Activated CD4-positive, alpha-beta T cell treated with anti-CD3 and anti-CD28 coated beads, Interleukin-2, amount 50 U/mL, for 48 hours (primary cell): ENCODE results near the gene MT1M.
A peak's percentile ranks its signal among the peaks of the same experiment; 100 is the strongest.

Experiments
- DNase-seq, 2 experiments: peaks; one replicate each; pipeline ENCODE4 v3.0.0-alpha.2; 2020

MT1M gene

DNA sequence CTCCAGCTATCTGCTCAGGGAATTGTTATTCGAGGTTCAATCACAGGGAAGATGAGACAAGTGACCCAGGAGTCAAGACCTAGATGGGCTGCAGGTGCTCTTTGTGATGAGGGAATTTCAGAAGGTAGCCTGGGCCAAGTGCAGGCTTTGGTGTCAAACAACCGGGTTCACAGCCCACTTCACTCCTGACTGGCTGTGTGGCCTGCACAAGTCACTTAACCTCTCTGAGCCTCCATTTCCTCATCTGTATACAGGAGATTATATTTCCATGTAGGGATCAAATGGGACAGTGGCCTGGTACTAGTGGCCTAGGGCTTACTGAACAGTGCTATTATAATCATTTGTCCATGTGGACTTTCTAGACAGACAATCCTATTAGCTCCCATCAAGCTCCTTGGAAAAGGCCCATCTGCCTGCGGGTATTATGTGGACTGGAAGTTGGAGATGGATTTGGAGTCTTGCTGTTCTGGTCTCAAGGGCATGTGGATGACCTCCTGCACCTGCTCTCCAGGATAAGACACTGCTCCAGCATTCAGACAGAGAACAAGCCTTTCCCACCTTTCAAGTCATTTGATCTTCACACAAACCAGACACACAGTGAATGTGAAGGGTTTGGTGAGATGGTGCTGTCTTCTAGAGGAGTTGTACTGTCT lies 46.7 kb downstream of the MT1M start:
- DNase-seq: no peak

DNA sequence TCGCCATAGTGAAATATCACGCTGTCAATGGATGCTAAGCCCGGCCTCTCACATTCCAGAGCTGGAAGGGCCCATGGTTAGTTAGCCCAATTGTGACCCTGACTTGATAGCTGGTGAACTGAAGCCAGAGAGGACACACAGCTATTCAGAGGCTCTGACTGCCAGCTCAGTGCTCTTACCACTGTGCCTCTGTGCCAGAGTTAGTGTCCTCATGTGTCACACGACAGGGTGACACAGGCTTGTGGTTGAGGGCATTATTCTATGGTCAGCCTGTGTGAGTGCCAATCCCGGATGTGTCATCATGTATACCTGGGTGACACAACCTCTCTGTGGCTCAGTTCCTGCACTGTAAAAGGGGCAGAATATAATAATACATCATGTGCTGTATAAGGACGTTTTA lies 47.4 kb downstream of the MT1M start:
- no peak for DNase-seq

DNA sequence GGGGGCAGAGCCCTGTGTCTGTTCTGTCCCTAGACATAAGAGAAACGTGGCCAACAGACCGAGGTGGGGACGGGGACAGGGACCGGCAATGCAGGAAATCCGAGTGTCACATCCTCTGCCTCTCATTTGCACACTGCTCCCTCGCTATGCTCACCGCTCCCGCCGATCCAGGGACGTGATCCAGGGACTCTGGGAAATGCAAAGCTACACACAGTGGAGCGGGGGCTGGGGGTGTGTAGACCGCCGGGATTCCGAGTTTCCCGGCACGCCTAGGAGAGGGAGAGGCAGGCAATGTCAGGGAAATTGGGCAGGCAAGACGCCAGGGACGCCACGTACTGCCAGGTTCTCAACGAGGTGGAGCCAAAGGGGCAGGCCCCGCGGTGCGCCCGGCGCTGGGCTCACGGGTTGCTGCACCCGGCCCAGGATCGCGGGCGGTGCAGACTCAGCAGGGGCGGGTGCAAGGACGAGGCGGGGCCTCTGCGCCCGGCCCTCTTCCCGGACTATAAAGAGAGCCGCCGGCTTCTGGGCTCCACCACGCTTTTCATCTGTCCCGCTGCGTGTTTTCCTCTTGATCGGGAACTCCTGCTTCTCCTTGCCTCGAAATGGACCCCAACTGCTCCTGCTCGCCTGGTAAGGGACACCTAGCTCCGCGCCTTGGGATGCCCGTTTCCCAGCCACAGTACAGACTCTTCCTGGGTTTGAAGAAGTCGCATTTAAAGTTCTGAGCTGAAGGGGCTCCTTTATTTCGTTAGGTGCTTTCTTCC lies 49.7 kb downstream of the MT1M start, which contains the start of gene MT1X:
MT1X (plus strand) TSS at position 532 of the 764 bp plus-strand sequence; CDS start at position 603, 71 bp downstream.
- peak; percentile 87 to 91 for DNase-seq

DNA sequence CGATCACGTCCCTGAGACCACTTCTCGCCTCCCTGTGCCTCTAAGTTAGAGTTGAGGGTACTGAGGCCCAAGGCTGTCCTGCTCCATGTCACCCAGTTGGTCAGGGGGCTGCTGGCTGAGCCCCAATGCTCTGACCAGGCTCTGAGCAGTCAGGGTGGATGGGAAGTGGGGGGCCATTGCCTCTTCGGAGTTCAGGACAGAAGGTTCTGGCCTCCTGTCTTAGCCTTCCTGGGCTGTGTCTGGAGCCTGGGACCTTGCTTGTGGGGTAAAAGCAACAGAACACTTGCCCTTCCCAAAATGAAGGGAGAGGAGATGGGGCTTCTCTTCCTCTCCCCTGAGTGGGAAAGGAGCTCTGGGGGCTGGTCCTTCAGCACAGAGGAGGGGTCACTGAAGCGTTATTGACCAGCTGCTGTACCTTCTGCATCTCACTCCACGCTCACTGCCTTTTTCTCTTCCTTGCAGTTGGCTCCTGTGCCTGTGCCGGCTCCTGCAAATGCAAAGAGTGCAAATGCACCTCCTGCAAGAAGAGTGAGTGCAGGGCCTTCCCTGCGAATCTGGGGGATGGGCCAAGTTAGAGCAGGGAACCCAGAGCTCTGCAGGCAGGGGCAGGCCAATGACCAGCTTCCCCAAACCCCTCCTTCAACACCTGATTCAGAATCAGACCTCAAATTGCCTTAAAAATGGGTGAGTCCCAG lies 50.4 kb downstream of the MT1M start:
- DNase-seq: no peak
